ENCODE data around the gene CYTIP.

The CYTIP gene

GRCh38 chr2:157442191-157442590 lies 1.7 kb downstream of the CYTIP start:
- H2BK12ac ChIP-seq (ENCODE audit: low read length in 2 of 2) = no peak overlapping the region
- no peaks in the 10 kb centered on the region for H3K9me3 ChIP-seq (ENCODE audit: control insufficient read depth, low read length)
- H3K4me1 ChIP-seq (ENCODE audit: control insufficient read depth, insufficient read depth, low read depth, low read length) = peaks cover 3% of the 10 kb centered on the region
- H3K27ac ChIP-seq (ENCODE audit: low read length, poor library complexity, severe bottlenecking) = no peak overlapping the region
- no peak overlapping the region for H2AK5ac ChIP-seq (ENCODE audit: low read length, severe bottlenecking)
- no peak overlapping the region for H2BK15ac ChIP-seq (ENCODE audit: low read depth, poor library complexity, severe bottlenecking)
- no peak overlapping the region for H3K14ac ChIP-seq (ENCODE audit: low read length in 2 of 2)
- H3K4me3 ChIP-seq (ENCODE audit: insufficient read depth in 1 of 2, low read depth in 1 of 2, low read length in 2 of 2) = no peak overlapping the region
- H3K4me2 ChIP-seq (ENCODE audit: low read length, poor library complexity, severe bottlenecking) = no peak overlapping the region
- no peak overlapping the region for H4K91ac ChIP-seq (ENCODE audit: low read length)
- DNase-seq = no peak
- no peak overlapping the region for H3K9ac ChIP-seq (ENCODE audit: low read length)
- H3K36me3 ChIP-seq (ENCODE audit: control insufficient read depth in 1 of 2, insufficient read depth in 2 of 2, low read depth in 1 of 2, low read length in 2 of 2) = no peaks in the 10 kb centered on the region
- no CpG with 5 or more reads among the region's 2 CpGs for WGBS
- H4K8ac ChIP-seq (ENCODE audit: low read length) = no peak overlapping the region
- H2BK120ac ChIP-seq (ENCODE audit: low read depth, low read length) = no peak overlapping the region
- no peak overlapping the region for H3K4ac ChIP-seq (ENCODE audit: low read depth in 1 of 2, low read length in 2 of 2)
- no peak overlapping the region for H3K23ac ChIP-seq (ENCODE audit: low read length in 2 of 2)
- H3K79me1 ChIP-seq (replicated peaks; ENCODE audit: low read length, poor library complexity, severe bottlenecking) = no peaks in the 10 kb centered on the region
- H3K18ac ChIP-seq (ENCODE audit: low read depth in 1 of 2, low read length in 2 of 2) = no peak overlapping the region
- no peak overlapping the region for H2BK5ac ChIP-seq (ENCODE audit: low read depth, low read length, poor library complexity, severe bottlenecking)
- H3K27me3 ChIP-seq (ENCODE audit: control insufficient read depth in 1 of 2, insufficient read depth in 1 of 2, low read length in 2 of 2) = no peaks in the 10 kb centered on the region
- H2AFZ ChIP-seq (ENCODE audit: low read depth, low read length) = no peak overlapping the region

DNA sequence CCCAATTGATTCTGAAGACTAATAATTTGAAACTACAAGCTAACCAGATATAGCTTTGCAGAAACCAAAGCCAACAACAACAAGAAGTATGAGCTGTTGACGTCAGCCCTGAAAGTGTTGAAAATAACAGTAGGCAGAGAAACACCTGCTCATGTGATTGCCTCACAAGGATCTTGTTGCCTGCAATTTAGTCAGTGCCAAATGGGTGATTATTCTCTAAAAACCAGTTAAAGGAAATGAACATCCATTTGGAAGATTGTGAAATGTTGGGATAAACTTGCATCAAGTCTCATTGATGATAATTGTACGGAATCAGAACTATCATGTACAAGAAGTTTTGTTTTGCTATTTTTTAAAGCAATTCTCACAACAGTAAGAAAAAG lies 2.8 kb downstream of the CYTIP start:
- peaks cover 3% of the 10 kb centered on the region for H3K4me1 ChIP-seq (ENCODE audit: control insufficient read depth, insufficient read depth, low read depth, low read length)
- H3K27me3 ChIP-seq (ENCODE audit: control insufficient read depth in 1 of 2, insufficient read depth in 1 of 2, low read length in 2 of 2) = no peaks in the 10 kb centered on the region
- no peak overlapping the region for H2BK15ac ChIP-seq (ENCODE audit: low read depth, poor library complexity, severe bottlenecking)
- H3K14ac ChIP-seq (ENCODE audit: low read length in 2 of 2) = no peak overlapping the region
- no peak overlapping the region for H2BK5ac ChIP-seq (ENCODE audit: low read depth, low read length, poor library complexity, severe bottlenecking)
- H2AK5ac ChIP-seq (ENCODE audit: low read length, severe bottlenecking) = no peak overlapping the region
- no peak for DNase-seq
- no peak overlapping the region for H3K18ac ChIP-seq (ENCODE audit: low read depth in 1 of 2, low read length in 2 of 2)
- H2AFZ ChIP-seq (ENCODE audit: low read depth, low read length) = no peak overlapping the region
- H2BK12ac ChIP-seq (ENCODE audit: low read length in 2 of 2) = no peak overlapping the region
- no peak overlapping the region for H3K9ac ChIP-seq (ENCODE audit: low read length)
- no peak overlapping the region for H2BK120ac ChIP-seq (ENCODE audit: low read depth, low read length)
- no peaks in the 10 kb centered on the region for H3K9me3 ChIP-seq (ENCODE audit: control insufficient read depth, low read length)
- no peak overlapping the region for H3K4me2 ChIP-seq (ENCODE audit: low read length, poor library complexity, severe bottlenecking)
- no peak overlapping the region for H3K27ac ChIP-seq (ENCODE audit: low read length, poor library complexity, severe bottlenecking)
- no peaks in the 10 kb centered on the region for H3K79me1 ChIP-seq (replicated peaks; ENCODE audit: low read length, poor library complexity, severe bottlenecking)
- 70% methylated on average over 1 of the region's 2 CpGs for WGBS
- H4K8ac ChIP-seq (ENCODE audit: low read length) = no peak overlapping the region
- H4K91ac ChIP-seq (ENCODE audit: low read length) = no peak overlapping the region
- H3K36me3 ChIP-seq (ENCODE audit: control insufficient read depth in 1 of 2, insufficient read depth in 2 of 2, low read depth in 1 of 2, low read length in 2 of 2) = no peaks in the 10 kb centered on the region
- no peak overlapping the region for H3K4ac ChIP-seq (ENCODE audit: low read depth in 1 of 2, low read length in 2 of 2)
- H3K4me3 ChIP-seq (ENCODE audit: insufficient read depth in 1 of 2, low read depth in 1 of 2, low read length in 2 of 2) = no peak overlapping the region
- no peak overlapping the region for H3K23ac ChIP-seq (ENCODE audit: low read length in 2 of 2)

GRCh38 chr2:157440404-157441071 lies 3.4 kb downstream of the CYTIP start:
- no peak overlapping the region for H3K4me3 ChIP-seq (ENCODE audit: insufficient read depth in 1 of 2, low read depth in 1 of 2, low read length in 2 of 2)
- no peak for DNase-seq
- H3K27me3 ChIP-seq (ENCODE audit: control insufficient read depth in 1 of 2, insufficient read depth in 1 of 2, low read length in 2 of 2) = no peaks in the 10 kb centered on the region
- no peak overlapping the region for H2BK120ac ChIP-seq (ENCODE audit: low read depth, low read length)
- no peak overlapping the region for H3K23ac ChIP-seq (ENCODE audit: low read length in 2 of 2)
- H4K8ac ChIP-seq (ENCODE audit: low read length) = no peak overlapping the region
- no peak overlapping the region for H4K91ac ChIP-seq (ENCODE audit: low read length)
- WGBS = 100% methylated on average over 4 of the region's 5 CpGs
- no peak overlapping the region for H3K4me2 ChIP-seq (ENCODE audit: low read length, poor library complexity, severe bottlenecking)
- H2BK12ac ChIP-seq (ENCODE audit: low read length in 2 of 2) = no peak overlapping the region
- H3K9ac ChIP-seq (ENCODE audit: low read length) = no peak overlapping the region
- no peak overlapping the region for H3K27ac ChIP-seq (ENCODE audit: low read length, poor library complexity, severe bottlenecking)
- no peaks in the 10 kb centered on the region for H3K9me3 ChIP-seq (ENCODE audit: control insufficient read depth, low read length)
- H3K4me1 ChIP-seq (ENCODE audit: control insufficient read depth, insufficient read depth, low read depth, low read length) = peaks cover 3% of the 10 kb centered on the region
- no peaks in the 10 kb centered on the region for H3K36me3 ChIP-seq (ENCODE audit: control insufficient read depth in 1 of 2, insufficient read depth in 2 of 2, low read depth in 1 of 2, low read length in 2 of 2)
- H2AFZ ChIP-seq (ENCODE audit: low read depth, low read length) = no peak overlapping the region
- H2BK5ac ChIP-seq (ENCODE audit: low read depth, low read length, poor library complexity, severe bottlenecking) = no peak overlapping the region
- no peak overlapping the region for H3K4ac ChIP-seq (ENCODE audit: low read depth in 1 of 2, low read length in 2 of 2)
- no peak overlapping the region for H2BK15ac ChIP-seq (ENCODE audit: low read depth, poor library complexity, severe bottlenecking)
- no peaks in the 10 kb centered on the region for H3K79me1 ChIP-seq (replicated peaks; ENCODE audit: low read length, poor library complexity, severe bottlenecking)
- H3K14ac ChIP-seq (ENCODE audit: low read length in 2 of 2) = no peak overlapping the region
- H3K18ac ChIP-seq (ENCODE audit: low read depth in 1 of 2, low read length in 2 of 2) = no peak overlapping the region
- no peak overlapping the region for H2AK5ac ChIP-seq (ENCODE audit: low read length, severe bottlenecking)

DNA sequence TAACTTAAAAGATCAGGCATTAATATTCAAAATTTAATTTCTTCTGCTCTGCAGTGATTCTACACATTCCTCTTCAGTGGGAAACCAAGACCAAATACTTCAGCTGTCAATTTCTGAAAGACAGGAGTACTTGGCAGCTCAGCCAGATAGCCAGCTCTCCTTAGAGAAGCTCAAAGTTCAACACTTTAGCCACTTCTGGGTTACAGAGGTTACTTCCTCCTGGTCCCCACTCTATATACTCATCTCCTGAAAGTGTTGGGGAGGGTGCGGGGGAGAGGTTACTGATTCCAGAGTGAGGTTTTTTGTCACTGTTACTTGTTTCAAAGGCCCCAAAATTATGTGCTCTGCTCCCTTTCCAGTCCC lies 4.1 kb downstream of the CYTIP start:
- Histone ChIP-seq H2BK120ac (ENCODE audit: low read depth, low read length) (no peak overlapping the region), H2AK5ac (ENCODE audit: low read length, severe bottlenecking) (no peak overlapping the region), H2BK5ac (ENCODE audit: low read depth, low read length, poor library complexity, severe bottlenecking) (no peak overlapping the region), H3K23ac (ENCODE audit: low read length in 2 of 2) (no peak overlapping the region), H3K14ac (ENCODE audit: low read length in 2 of 2) (no peak overlapping the region), H3K4ac (ENCODE audit: low read depth in 1 of 2, low read length in 2 of 2) (no peak overlapping the region), H4K91ac (ENCODE audit: low read length) (no peak overlapping the region), H2BK12ac (ENCODE audit: low read length in 2 of 2) (no peak overlapping the region), H4K8ac (ENCODE audit: low read length) (no peak overlapping the region), H3K9ac (ENCODE audit: low read length) (no peak overlapping the region), H3K4me1 (ENCODE audit: control insufficient read depth, insufficient read depth, low read depth, low read length) (peaks cover 3% of the 10 kb centered on the region), H3K9me3 (ENCODE audit: control insufficient read depth, low read length) (no peaks in the 10 kb centered on the region), H3K18ac (ENCODE audit: low read depth in 1 of 2, low read length in 2 of 2) (no peak overlapping the region), H3K79me1 (replicated peaks; ENCODE audit: low read length, poor library complexity, severe bottlenecking) (no peaks in the 10 kb centered on the region), H3K4me3 (ENCODE audit: insufficient read depth in 1 of 2, low read depth in 1 of 2, low read length in 2 of 2) (no peak overlapping the region), H2BK15ac (ENCODE audit: low read depth, poor library complexity, severe bottlenecking) (no peak overlapping the region), H3K27ac (ENCODE audit: low read length, poor library complexity, severe bottlenecking) (no peak overlapping the region), H2AFZ (ENCODE audit: low read depth, low read length) (no peak overlapping the region), H3K27me3 (ENCODE audit: control insufficient read depth in 1 of 2, insufficient read depth in 1 of 2, low read length in 2 of 2) (no peaks in the 10 kb centered on the region), H3K36me3 (ENCODE audit: control insufficient read depth in 1 of 2, insufficient read depth in 2 of 2, low read depth in 1 of 2, low read length in 2 of 2) (no peaks in the 10 kb centered on the region), H3K4me2 (ENCODE audit: low read length, poor library complexity, severe bottlenecking) (no peak overlapping the region)
- no peak for DNase-seq
- WGBS = 100% methylated on average over 1 of the region's 1 CpG

Data from mesenchymal stem cell (in vitro differentiated cells and primary cell).